HuH-7.5 (cell line): ENCODE measurements around the gene TGFBR2.

Experiments
- DNase-seq: peaks from one replicate; pipeline ENCODE4 v3.0.0; 2011; ENCODE audit warnings: low spot score

Gene TGFBR2

DNA sequence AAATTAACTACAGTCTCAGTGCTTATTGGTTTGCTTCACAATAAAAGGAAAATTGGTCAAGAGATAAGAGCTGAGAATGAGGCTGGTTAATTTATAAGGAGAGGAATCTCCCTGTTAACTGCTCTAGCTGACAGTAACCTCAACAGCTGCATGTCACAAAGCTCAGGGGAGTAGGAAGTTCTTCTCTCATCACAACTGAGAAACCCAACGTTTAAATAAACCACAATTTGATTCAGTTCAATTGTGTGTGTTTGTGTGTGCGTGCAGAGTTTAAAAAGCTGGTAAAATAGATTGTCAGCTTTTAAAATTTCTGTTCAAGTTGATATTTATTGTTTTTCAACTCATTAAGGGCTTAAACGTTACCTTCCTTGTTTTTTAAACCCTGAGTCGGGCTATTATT is 3.5 kb upstream of the TGFBR2 start:
- no peak for DNase-seq

- DNase-seq = no peak
Measured at GRCh38 chr3:30604093-30604492, 2.3 kb upstream of the TGFBR2 start.

- no peak for DNase-seq
Measured at GRCh38 chr3:30604558-30604957, 1.8 kb upstream of the TGFBR2 start.

DNA sequence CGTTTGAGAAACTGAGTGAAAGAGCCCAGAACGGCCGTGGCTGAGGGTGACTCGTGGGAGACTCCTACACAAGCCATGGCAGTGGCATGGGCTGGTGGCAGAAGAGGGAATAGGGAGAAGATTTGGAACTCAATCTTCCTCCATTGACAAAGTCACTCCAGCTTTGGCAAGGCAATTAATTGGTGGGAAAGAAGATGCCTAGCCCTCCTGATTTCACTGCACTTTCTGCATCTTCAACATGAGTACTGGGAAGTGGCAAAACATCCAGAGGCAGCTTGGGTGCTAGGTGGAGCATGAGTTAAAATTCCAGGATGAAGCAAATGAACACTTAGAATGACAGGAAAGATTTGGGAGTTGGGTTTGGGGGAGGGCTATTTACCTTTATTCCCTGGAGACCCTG is 1.4 kb upstream of the TGFBR2 start:
- DNase-seq = no peak

DNA sequence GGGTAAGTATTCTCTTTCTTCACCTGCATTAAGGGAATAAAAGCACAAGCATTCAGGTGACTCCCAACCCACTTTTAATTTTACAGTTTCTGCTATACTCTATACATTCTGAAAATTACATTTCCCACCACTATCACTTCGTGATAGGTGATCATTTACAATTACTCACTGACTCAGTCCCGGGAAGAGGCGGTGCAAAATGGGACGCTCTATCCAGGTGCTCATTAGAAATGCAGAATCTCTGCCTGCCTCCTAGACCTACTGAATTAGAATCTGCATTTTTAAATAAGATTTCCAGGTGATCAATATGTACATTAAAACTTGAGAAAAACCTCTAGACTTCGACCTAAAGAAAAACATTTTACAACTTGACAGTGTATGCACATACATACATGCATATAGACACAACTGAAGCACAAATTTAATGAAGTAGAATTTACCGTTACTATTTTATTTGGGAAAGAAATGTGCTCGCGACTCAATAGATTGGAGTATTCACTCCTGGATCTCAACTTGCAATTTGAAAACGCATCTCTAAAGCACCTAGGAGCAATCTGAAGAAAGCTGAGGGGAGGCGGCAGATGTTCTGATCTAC is 598 bp upstream of the TGFBR2 start:
- DNase-seq = no peak

DNA sequence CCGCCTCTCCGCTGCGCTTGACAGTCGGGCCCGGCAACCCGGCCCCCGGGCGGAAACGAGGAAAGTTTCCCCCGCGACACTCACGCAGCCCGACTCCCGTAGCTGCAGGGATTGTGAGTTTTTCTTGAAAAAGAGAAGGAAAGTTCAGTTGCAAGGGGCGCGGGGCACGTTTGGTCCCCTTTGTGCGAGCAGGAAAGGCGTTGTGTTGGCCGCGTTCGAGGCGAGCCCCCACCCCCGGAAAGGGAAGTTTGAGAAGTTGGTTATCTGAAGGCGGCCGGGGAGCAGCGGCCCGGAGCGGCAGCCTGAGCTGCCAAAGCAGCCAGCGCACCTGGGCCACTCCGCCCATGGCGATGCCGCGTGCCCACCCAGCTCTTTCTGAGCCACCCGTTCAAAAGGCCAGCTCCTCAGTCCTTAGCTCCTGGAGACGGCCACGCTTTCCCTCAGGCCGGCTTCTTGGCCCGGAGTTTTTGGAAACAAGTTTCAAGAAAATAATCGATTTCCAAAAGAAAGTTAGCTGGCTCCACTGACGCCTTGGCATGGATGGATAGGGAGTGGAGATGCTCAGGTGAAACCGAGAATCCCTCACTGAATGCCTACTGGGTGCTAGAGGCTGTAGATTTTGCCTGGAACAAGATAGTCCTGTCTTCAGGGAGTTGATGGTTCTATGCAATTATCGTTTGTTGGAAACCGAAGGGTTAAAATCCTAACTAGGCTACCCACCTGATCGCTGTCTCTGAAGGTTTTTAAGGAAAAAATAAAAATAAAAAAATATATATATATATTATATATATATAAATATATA is 832 bp downstream of the TGFBR2 start:
- peak; percentile 22 for DNase-seq

DNA sequence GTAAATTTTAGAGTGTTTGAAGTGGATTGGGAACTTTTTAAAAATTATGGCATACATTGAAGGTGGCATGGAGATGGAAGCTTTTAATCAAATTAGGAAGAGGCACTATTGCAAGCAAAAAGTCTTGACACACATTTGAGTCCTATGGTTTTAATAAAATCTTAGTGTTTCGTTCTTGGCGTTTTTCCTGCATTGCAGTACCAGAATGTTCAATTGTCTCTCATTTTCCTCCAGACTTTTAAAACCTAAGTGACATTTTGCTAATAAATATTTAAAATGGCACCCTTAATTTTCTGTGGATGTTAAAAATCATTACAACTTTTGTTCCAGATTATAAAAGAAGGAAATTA is 2.2 kb downstream of the TGFBR2 start:
- no peak for DNase-seq

DNA sequence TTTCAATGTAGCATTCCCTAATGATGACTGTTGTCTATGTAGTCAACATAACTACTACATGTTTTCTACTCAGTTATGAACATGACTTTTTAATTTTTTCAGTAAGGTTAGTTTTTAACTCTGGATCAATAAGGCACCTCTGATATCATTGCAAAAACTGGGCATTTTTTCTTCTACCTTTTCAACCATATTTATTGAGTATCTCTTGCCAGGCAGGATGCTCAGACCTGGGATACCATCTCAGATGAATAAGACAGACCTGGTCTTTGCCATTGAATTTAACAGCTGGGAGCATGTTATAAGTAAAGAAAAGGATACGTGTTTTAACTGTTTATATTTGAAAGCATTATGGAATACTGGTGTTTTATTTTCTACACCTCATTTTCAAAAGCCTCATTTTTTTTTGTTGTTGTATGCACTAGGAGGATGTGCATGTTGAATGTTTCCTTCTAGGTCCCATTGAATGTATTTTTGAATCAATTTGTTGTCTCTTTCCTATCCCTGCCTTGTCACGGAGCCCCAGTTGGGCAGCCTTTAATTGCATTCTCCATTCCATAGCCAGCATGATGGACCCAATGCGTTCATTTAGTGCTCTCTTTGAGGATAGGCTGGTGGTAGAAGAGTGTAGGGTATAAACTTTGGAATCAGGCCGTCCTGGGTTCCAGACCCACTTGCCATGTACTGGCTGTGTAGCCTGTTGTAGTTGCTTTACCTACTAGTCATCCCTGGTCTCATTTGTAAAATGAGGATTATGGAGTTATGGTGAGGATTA is 3.7 kb downstream of the TGFBR2 start:
- no peak for DNase-seq

- DNase-seq = no peak
Measured at GRCh38 chr3:30610702-30611368, 4.4 kb downstream of the TGFBR2 start.

DNA sequence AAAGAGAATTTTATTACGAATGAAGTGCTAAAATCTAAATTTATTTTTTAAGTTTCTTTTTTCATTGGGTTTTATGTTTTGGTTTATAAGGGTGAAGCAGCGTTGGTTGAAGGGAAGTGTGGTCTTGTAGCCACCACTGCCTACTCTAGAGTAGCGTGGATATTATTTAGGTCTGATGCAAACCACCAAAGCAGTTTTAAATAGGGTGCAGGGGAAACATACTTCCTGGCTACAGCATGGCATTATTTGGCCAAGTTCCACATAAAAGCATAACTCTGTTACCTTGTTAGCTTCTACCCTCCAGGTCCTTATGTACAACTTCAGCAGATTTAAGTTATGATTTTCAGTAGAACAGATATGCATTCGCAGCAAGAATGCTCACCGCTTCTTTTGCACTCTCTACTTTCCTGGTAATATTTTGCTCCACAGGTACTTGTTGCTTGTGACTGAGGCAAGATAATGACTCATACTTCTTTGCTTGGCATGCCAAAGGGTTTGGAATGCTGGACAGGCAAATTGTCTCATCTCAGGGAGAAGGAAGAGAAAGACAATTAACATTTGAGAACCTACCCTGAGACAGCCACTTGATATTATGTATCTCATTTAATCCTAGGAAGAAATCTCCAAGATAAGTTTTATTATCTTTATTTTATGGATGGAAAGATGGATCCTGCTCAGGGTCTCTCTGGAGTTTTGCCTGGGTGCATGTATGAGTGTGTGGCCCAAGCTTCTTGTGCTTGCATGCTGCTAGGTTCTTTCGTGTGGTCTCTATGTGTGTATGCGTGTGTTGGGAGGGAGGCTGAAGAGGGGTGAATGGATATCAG is 5.4 kb downstream of the TGFBR2 start:
- DNase-seq = no peak

GRCh38 chr3:30612437-30613132 is 6.2 kb downstream of the TGFBR2 start:
- DNase-seq = no peak

DNA sequence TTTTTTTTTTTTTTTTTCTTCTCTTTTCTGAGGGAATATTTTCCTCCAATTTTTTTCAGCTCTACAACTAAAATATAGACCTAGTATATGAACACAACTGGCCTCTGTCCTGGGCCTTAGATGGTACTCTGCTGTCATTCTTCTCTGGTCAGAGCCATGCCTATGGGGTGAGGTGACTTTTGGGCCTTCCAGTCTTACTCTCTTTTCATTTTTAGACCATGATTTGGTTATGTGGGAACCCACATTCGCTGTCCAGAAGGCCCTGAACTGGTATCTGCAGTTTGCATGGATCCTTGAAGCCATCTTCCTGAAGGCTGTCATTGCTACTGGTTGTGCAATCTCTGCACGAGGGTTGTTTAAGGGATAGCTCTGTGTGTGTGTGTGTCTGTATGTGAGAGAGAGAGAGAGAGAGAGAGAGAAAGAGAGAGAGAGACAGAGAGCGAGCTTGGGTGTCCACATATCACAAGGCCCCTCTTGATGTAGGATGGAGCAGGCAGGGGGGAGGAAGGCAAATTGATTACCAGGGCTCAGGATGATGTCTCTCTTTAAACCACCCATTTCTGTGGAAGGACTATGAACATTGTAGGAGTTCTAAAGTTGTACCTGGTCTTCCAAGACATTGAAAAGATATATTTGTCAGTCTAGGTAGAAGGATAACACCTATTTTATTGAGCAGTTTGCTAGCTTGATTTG is 6.9 kb downstream of the TGFBR2 start:
- no peak for DNase-seq

DNA sequence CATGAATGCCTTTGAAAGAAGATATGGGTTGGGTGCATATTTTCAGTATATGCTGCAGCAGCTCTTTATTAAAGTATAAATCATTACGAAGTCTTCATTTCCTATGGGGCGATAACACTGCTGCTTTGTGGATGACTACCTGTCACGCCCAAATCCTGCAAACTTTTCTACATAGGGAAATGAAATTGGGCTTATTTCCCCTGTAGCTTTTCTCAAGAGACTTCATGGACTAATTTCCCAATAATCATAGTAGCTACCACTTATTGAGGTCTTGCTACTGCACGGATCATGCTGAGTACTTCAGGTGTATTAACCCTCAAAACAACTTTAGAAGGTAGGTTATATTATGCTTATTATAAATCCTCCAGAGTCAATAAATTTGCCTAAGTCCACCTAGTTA is 8.0 kb downstream of the TGFBR2 start:
- no peak for DNase-seq

DNA sequence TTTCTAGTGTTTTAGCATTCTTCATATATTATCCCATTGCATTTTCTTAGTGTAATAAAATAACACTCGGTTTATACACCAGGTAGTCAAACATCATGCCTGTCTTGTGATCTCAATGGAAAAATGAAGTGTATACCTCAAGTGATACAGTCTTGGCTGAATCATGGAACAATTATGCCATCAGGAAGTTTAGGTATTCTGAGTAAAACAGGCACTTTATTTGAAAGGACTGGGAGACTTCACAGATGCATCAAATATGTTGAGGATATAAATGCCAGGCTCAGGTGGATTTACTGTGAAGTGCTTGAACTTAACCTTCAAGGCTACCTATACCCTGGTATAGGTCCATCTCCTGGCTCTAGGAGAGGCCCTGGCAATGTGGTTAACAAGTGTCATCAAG is 8.5 kb downstream of the TGFBR2 start:
- no peak for DNase-seq

DNA sequence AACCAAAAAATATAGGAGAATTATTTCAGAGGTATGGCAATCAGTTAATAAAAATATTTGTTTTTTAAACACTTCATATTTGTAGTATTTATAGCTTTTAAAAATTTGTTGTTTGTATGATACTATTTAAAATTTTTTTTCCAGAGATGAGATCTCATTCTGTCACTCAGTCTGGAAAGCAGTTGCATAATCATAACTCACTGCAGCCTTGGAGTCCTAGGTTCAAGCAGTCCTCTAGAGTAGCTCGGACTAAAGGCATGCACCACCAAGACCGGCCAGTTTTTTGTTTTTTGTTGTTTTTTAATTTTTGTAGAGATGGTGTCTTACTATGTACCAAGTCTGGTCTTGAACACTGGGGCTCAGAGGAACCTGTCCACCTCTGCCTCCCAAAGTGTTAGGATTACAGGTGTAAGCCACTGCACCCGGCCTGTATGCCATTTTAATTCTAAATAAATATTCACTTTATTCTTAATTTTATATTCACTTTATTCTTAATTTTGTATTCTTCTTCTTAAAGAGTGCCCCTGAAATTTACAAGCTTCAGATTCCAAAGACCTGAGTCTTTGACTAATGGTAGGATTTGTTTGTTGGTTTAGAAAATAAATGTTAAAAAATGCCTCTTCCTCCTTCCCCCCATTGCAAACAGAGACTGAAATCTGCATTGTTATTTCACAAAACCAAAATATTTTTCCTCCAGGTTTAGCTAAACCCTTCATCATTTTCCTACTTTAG is 9.4 kb downstream of the TGFBR2 start:
- DNase-seq = no peak

DNA sequence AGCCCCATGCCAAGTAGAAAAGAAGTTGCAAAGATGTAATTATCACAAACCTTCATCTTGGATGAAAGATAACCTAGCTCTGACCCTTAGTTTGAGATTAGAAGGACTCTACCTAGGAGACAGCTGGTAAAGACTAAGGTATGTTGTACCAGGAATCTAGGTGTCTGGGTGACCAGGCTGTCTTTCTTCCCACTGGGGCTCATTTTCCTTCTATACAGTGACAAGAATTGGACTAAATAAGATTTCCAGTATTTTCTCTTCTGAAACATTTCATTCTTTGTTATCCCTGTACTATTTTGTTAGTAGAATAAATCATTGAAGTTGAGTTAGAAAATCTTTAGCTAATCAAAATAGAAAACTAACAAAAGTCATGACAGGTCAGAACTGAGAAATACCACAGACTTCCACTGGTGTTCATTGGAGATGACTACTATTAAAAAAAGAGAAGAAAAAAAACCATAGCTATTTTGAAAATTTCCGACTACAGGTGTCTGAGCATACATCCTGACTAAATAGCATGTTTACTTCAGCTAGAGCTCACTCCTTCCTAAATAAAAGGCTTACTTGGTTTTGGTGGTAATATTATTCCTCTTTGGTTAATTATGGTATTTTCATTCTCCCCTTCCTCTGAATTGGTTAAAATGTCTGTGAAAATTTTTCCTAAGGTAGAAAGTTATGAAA is 10.1 kb downstream of the TGFBR2 start:
- no peak for DNase-seq

- DNase-seq = no peak
Measured at GRCh38 chr3:30617069-30617468, 10.7 kb downstream of the TGFBR2 start.

DNA sequence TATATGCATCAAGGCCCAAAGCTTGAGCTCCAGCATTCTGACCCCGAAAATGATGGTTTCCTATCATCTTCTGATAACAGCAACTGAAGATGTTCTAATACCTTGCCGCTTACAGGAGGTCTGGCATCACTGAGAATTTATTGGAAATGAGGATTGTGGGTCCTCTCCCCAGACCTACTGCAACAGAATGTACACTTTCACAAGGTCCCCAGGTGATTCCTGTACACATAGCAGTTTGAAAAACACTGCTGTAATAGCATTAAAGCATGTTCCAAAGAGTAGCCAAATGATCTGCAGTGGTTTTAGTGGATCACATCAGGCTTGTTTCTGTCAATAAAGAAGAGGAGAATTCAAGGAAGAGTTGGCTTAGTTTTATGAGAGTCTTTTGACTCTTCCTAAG is 11.3 kb downstream of the TGFBR2 start:
- no peak for DNase-seq

DNA sequence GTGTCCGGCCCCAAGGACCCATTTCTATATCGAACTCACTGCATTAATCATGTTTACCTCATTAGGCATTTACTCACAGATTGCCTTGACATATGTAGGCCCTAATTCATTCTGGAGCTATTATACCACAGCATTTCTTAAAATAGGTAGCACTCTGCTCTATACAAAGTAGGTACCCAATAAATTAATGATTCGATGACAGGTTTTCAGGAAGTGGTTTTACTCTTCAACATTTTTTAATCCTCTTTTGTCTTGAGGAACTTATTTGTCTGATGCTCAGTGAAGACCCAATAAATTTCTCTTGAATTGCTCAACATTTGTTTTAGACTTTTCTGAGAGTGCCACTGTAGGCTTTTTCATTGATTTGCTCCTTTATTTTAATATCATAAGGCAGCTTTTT is 12.1 kb downstream of the TGFBR2 start:
- no peak for DNase-seq
